ENCODE data around the gene TP53I11.
A peak's percentile ranks its signal among the peaks of the same experiment; 100 is the strongest.

The TP53I11 gene

GRCh38 chr11:44978274-44978960, 27.7 kb upstream of the TP53I11 start:
- no peak overlapping the region for H4K12ac ChIP-seq (ENCODE audit: low read depth, low read length)
- no peak overlapping the region for H3K14ac ChIP-seq (ENCODE audit: low read length)
- no peak for DNase-seq
- no peaks in the 10 kb centered on the region for H3K36me3 ChIP-seq (ENCODE audit: control insufficient read depth in 1 of 2, insufficient read depth in 2 of 2, low read length in 2 of 2)
- H4K8ac ChIP-seq (ENCODE audit: low read depth, low read length): no peak overlapping the region
- H3K9ac ChIP-seq (ENCODE audit: low read length): no peak overlapping the region
- no peak overlapping the region for H4K91ac ChIP-seq (ENCODE audit: low read depth, low read length)
- H3K27me3 ChIP-seq (ENCODE audit: insufficient read depth, low read length): no peaks in the 10 kb centered on the region
- H3K23ac ChIP-seq (ENCODE audit: low read length): no peak overlapping the region
- no peak overlapping the region for H3K4me2 ChIP-seq (ENCODE audit: low read length)
- H3K79me1 ChIP-seq (ENCODE audit: low read length): no peaks in the 10 kb centered on the region
- H3K4me1 ChIP-seq (ENCODE audit: control insufficient read depth in 1 of 2, insufficient read depth in 2 of 2, low read length in 2 of 2): peaks cover 11 to 18% of the 10 kb centered on the region in 2 experiments
- H2BK5ac ChIP-seq (ENCODE audit: low read depth, low read length, poor library complexity): no peak overlapping the region
- no peak overlapping the region for H3K4ac ChIP-seq (ENCODE audit: low read depth, low read length)
- H2BK120ac ChIP-seq (ENCODE audit: insufficient read depth, low read length, poor library complexity): no peak overlapping the region
- H3K4me3 ChIP-seq (ENCODE audit: low read depth, low read length): no peak overlapping the region
- H2AK5ac ChIP-seq (ENCODE audit: low read length): no peak overlapping the region
- no peak overlapping the region for H3K27ac ChIP-seq (ENCODE audit: low read depth, low read length)
- H3K79me2 ChIP-seq (ENCODE audit: control insufficient read depth, insufficient read depth, low read length, poor library complexity): no peaks in the 10 kb centered on the region
- H2BK12ac ChIP-seq (ENCODE audit: low read length): no peak overlapping the region
- H2AFZ ChIP-seq (ENCODE audit: insufficient read depth, low read length, poor library complexity): no peak overlapping the region
- H3K9me3 ChIP-seq (ENCODE audit: insufficient read depth, low read depth, low read length): no peaks in the 10 kb centered on the region
- H3K18ac ChIP-seq (ENCODE audit: low read length): no peak overlapping the region
- WGBS (ENCODE audit: extremely low coverage, insufficient coverage, insufficient read length): 100% methylated on average over 1 of the region's 3 CpGs

- Histone ChIP-seq H4K12ac (ENCODE audit: low read depth, low read length) (no peak overlapping the region), H2BK5ac (ENCODE audit: low read depth, low read length, poor library complexity) (no peak overlapping the region)
Measured at GRCh38 chr11:44977493-44977984, 26.9 kb upstream of the TP53I11 start.

GRCh38 chr11:44976576-44976975, 25.9 kb upstream of the TP53I11 start:
- no peaks in the 10 kb centered on the region for H3K79me2 ChIP-seq (ENCODE audit: control insufficient read depth, insufficient read depth, low read length, poor library complexity)
- DNase-seq: no peak
- no peak overlapping the region for H3K14ac ChIP-seq (ENCODE audit: low read length)
- no peak overlapping the region for H2AFZ ChIP-seq (ENCODE audit: insufficient read depth, low read length, poor library complexity)
- H4K12ac ChIP-seq (ENCODE audit: low read depth, low read length): no peak overlapping the region
- H3K4me2 ChIP-seq (ENCODE audit: low read length): no peak overlapping the region
- H2BK5ac ChIP-seq (ENCODE audit: low read depth, low read length, poor library complexity): no peak overlapping the region
- no peaks in the 10 kb centered on the region for H3K36me3 ChIP-seq (ENCODE audit: control insufficient read depth in 1 of 2, insufficient read depth in 2 of 2, low read length in 2 of 2)
- H3K4ac ChIP-seq (ENCODE audit: low read depth, low read length): no peak overlapping the region
- no CpG with 5 or more reads among the region's 5 CpGs for WGBS (ENCODE audit: extremely low coverage, insufficient coverage, insufficient read length)
- no peaks in the 10 kb centered on the region for H3K9me3 ChIP-seq (ENCODE audit: insufficient read depth, low read depth, low read length)
- H4K8ac ChIP-seq (ENCODE audit: low read depth, low read length): no peak overlapping the region
- H2AK5ac ChIP-seq (ENCODE audit: low read length): no peak overlapping the region
- H3K4me3 ChIP-seq (ENCODE audit: low read depth, low read length): no peak overlapping the region
- H2BK120ac ChIP-seq (ENCODE audit: insufficient read depth, low read length, poor library complexity): no peak overlapping the region
- no peak overlapping the region for H4K91ac ChIP-seq (ENCODE audit: low read depth, low read length)
- H3K9ac ChIP-seq (ENCODE audit: low read length): no peak overlapping the region
- no peaks in the 10 kb centered on the region for H3K79me1 ChIP-seq (ENCODE audit: low read length)
- no peaks in the 10 kb centered on the region for H3K27me3 ChIP-seq (ENCODE audit: insufficient read depth, low read length)
- H3K18ac ChIP-seq (ENCODE audit: low read length): no peak overlapping the region
- peaks cover 11 to 18% of the 10 kb centered on the region in 2 experiments for H3K4me1 ChIP-seq (ENCODE audit: control insufficient read depth in 1 of 2, insufficient read depth in 2 of 2, low read length in 2 of 2)
- no peak overlapping the region for H3K23ac ChIP-seq (ENCODE audit: low read length)
- no peak overlapping the region for H3K27ac ChIP-seq (ENCODE audit: low read depth, low read length)
- no peak overlapping the region for H2BK12ac ChIP-seq (ENCODE audit: low read length)

More at GRCh38 chr11:44977493-44977984, 26.9 kb upstream of the TP53I11 start:
- Histone ChIP-seq H3K23ac (ENCODE audit: low read length) (no peak overlapping the region), H3K27me3 (ENCODE audit: insufficient read depth, low read length) (no peaks in the 10 kb centered on the region), H3K27ac (ENCODE audit: low read depth, low read length) (no peak overlapping the region), H3K79me1 (ENCODE audit: low read length) (no peaks in the 10 kb centered on the region), H3K4me1 (ENCODE audit: control insufficient read depth in 1 of 2, insufficient read depth in 2 of 2, low read length in 2 of 2) (peaks cover 11 to 18% of the 10 kb centered on the region in 2 experiments), H4K91ac (ENCODE audit: low read depth, low read length) (no peak overlapping the region), H3K36me3 (ENCODE audit: control insufficient read depth in 1 of 2, insufficient read depth in 2 of 2, low read length in 2 of 2) (no peaks in the 10 kb centered on the region), H3K4ac (ENCODE audit: low read depth, low read length) (no peak overlapping the region), H3K9me3 (ENCODE audit: insufficient read depth, low read depth, low read length) (no peaks in the 10 kb centered on the region), H4K8ac (ENCODE audit: low read depth, low read length) (no peak overlapping the region), H2BK120ac (ENCODE audit: insufficient read depth, low read length, poor library complexity) (no peak overlapping the region), H3K79me2 (ENCODE audit: control insufficient read depth, insufficient read depth, low read length, poor library complexity) (no peaks in the 10 kb centered on the region), H3K4me3 (ENCODE audit: low read depth, low read length) (peak overlapping the region; percentile 31), H3K4me2 (ENCODE audit: low read length) (peak overlapping the region; percentile 33), H2AFZ (ENCODE audit: insufficient read depth, low read length, poor library complexity) (no peak overlapping the region), H2AK5ac (ENCODE audit: low read length) (no peak overlapping the region), H3K9ac (ENCODE audit: low read length) (no peak overlapping the region), H3K14ac (ENCODE audit: low read length) (no peak overlapping the region), H3K18ac (ENCODE audit: low read length) (no peak overlapping the region), H2BK12ac (ENCODE audit: low read length) (no peak overlapping the region)
- peak; percentile 37 to 61 for DNase-seq
- no CpG with 5 or more reads among the region's 9 CpGs for WGBS (ENCODE audit: extremely low coverage, insufficient coverage, insufficient read length)

- Histone ChIP-seq H3K27ac (ENCODE audit: low read depth, low read length) (no peak overlapping the region), H3K4me1 (ENCODE audit: control insufficient read depth in 1 of 2, insufficient read depth in 2 of 2, low read length in 2 of 2) (peaks cover 11 to 13% of the 10 kb centered on the region in 2 experiments)
- WGBS (ENCODE audit: extremely low coverage, insufficient coverage, insufficient read length): no CpG with 5 or more reads among the region's 12 CpGs
Measured at GRCh38 chr11:44974402-44975000, 23.8 kb upstream of the TP53I11 start.

More at GRCh38 chr11:44974402-44975000, 23.8 kb upstream of the TP53I11 start:
- Histone ChIP-seq H4K8ac (ENCODE audit: low read depth, low read length) (no peak overlapping the region), H3K23ac (ENCODE audit: low read length) (no peak overlapping the region), H3K27me3 (ENCODE audit: insufficient read depth, low read length) (no peaks in the 10 kb centered on the region), H2BK12ac (ENCODE audit: low read length) (no peak overlapping the region), H3K9ac (ENCODE audit: low read length) (no peak overlapping the region), H3K4me2 (ENCODE audit: low read length) (no peak overlapping the region), H2AK5ac (ENCODE audit: low read length) (no peak overlapping the region), H4K12ac (ENCODE audit: low read depth, low read length) (no peak overlapping the region), H2BK120ac (ENCODE audit: insufficient read depth, low read length, poor library complexity) (no peak overlapping the region), H3K4ac (ENCODE audit: low read depth, low read length) (no peak overlapping the region), H3K79me2 (ENCODE audit: control insufficient read depth, insufficient read depth, low read length, poor library complexity) (no peaks in the 10 kb centered on the region), H3K4me3 (ENCODE audit: low read depth, low read length) (no peak overlapping the region), H3K9me3 (ENCODE audit: insufficient read depth, low read depth, low read length) (no peaks in the 10 kb centered on the region), H2BK5ac (ENCODE audit: low read depth, low read length, poor library complexity) (no peak overlapping the region), H4K91ac (ENCODE audit: low read depth, low read length) (no peak overlapping the region), H3K36me3 (ENCODE audit: control insufficient read depth in 1 of 2, insufficient read depth in 2 of 2, low read length in 2 of 2) (no peaks in the 10 kb centered on the region), H3K14ac (ENCODE audit: low read length) (no peak overlapping the region), H3K18ac (ENCODE audit: low read length) (no peak overlapping the region), H3K79me1 (ENCODE audit: low read length) (no peaks in the 10 kb centered on the region), H2AFZ (ENCODE audit: insufficient read depth, low read length, poor library complexity) (no peak overlapping the region)
- no peak for DNase-seq
